OCI-LY3 (cell line): ENCODE data around the gene ZNF362.

Source experiments
- EZH2phosphoT487 ChIP-seq: fragments of 200-600 bp; shearing (Covaris generic); IDR thresholded peaks from 2 replicates; pipeline ENCODE4 v1.6.1; 2018; ENCODE audit warnings: antibody characterized with exemption, mixed run types, low read depth
- TF ChIP-seq, protein P1 (sequence below): fragments of 200-600, 300-600 bp; sonication (generic); IDR thresholded peaks from 2 replicates; pipeline ENCODE4 v1.5.1; 2014; ENCODE audit warnings: antibody characterized with exemption, low read length, low read depth

DNA sequence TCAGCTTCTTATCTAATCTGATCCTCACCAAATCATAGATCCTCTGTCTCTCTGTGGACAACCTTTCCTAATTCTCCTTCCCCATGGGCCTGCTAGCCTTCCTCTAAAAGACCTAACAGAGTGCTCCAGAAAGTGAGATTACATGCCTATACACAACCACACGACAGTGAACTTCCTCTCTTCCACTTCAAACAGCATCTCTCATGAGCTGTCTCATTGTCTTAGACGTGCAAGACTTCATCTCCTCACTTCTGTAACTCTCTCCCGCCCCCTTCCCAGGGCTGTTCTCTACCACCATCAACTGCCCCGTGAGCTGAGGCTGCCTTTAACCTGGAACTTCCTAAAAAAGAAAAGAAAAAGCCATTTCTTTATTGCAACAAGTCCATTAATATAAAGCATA is 78.7 kb downstream of the ZNF362 start:
- TF ChIP-seq, protein P1, sequence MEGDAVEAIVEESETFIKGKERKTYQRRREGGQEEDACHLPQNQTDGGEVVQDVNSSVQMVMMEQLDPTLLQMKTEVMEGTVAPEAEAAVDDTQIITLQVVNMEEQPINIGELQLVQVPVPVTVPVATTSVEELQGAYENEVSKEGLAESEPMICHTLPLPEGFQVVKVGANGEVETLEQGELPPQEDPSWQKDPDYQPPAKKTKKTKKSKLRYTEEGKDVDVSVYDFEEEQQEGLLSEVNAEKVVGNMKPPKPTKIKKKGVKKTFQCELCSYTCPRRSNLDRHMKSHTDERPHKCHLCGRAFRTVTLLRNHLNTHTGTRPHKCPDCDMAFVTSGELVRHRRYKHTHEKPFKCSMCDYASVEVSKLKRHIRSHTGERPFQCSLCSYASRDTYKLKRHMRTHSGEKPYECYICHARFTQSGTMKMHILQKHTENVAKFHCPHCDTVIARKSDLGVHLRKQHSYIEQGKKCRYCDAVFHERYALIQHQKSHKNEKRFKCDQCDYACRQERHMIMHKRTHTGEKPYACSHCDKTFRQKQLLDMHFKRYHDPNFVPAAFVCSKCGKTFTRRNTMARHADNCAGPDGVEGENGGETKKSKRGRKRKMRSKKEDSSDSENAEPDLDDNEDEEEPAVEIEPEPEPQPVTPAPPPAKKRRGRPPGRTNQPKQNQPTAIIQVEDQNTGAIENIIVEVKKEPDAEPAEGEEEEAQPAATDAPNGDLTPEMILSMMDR, result no peak
- TF ChIP-seq EZH2phosphoT487, result no peak
